Liver (tissue), 3 donors: ENCODE measurements around the gene ALAS1.

Source experiments
- EGR1 ChIP-seq, 2 donors: IDR thresholded peaks; 2 replicates each; pipeline ENCODE4 v1.6.1; 2016 to 2018; ENCODE audit warnings: antibody characterized with exemption in 2 of 2, low read depth in 2 of 2
- GABPA ChIP-seq, 2 donors: IDR thresholded peaks in 1 of 2; conservative IDR thresholded peaks in 1 of 2; 2 replicates each; pipeline ENCODE4 v1.6.1; 2016; ENCODE audit warnings: antibody characterized with exemption in 2 of 2, mild to moderate bottlenecking in 1 of 2, moderate library complexity in 1 of 2
- HNF4A ChIP-seq, 2 donors: conservative IDR thresholded peaks; 2 replicates each; pipeline ENCODE4 v1.6.1; 2016; ENCODE audit warnings: antibody characterized with exemption in 2 of 2, mild to moderate bottlenecking in 2 of 2
- JUND ChIP-seq, 2 donors: IDR thresholded peaks; 2 replicates each; pipeline ENCODE4 v1.6.1; 2016; ENCODE audit warnings: antibody characterized with exemption in 2 of 2
- SP1 ChIP-seq: IDR thresholded peaks from 2 replicates; pipeline ENCODE4 v1.6.1; 2018; ENCODE audit warnings: antibody characterized with exemption, mild to moderate bottlenecking
- TAF1 ChIP-seq: conservative IDR thresholded peaks from 2 replicates; pipeline ENCODE4 v1.6.1; 2016; ENCODE audit warnings: antibody characterized with exemption, mild to moderate bottlenecking
- ZBTB33 ChIP-seq: IDR thresholded peaks from 2 replicates; pipeline ENCODE4 v1.6.1; 2016; ENCODE audit warnings: antibody characterized with exemption
- TF ChIP-seq, protein P1 (sequence below): fragments of 150-350 bp; IDR thresholded peaks from 2 replicates; pipeline ENCODE4 v1.5.1; 2017; ENCODE audit warnings: improper control_type of control experiment, low read depth, low read length; ENCODE audit not compliant: missing input control
- TF ChIP-seq, protein P2 (sequence below): IDR thresholded peaks from 2 replicates; pipeline ENCODE4 v1.6.1; 2016; ENCODE audit warnings: antibody characterized with exemption
- TF ChIP-seq, protein P3 (sequence below): IDR thresholded peaks from 2 replicates; pipeline ENCODE4 v1.6.1; 2016; ENCODE audit warnings: antibody characterized with exemption
- donor health status: healthy.
- donor health status: healthy.

DNA sequence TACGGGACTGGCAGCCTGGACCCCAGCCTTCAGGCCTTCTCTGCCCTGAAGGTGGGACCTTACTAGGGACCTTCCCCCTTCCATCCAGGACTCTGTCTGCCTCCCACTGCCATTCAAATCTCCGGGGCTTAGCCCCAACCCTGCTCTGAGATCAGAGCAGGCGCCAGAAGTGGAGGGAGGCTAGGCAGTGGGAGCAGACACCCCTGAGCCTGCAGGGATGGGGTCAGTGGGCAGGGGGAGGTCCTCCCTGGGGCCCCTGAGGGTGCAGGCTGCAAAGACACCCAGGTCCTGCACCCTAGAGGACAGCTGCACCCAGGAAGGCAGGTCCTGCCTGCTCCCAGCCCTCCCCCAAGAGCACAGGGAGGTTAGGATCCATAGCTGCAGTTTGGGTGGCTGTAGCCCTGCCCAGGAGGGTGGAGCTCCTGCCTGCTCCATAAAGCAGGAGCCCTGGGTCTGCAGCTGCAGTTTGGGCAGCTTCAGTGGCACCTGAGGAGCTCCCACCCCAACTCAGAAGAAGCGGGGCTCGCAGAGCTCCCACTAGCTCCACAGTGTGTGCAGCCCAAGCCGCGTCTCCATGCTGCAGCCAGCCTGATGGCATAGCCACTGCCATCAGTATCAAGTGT is 35.6 kb upstream of the ALAS1 start:
- TF ChIP-seq, protein P1, sequence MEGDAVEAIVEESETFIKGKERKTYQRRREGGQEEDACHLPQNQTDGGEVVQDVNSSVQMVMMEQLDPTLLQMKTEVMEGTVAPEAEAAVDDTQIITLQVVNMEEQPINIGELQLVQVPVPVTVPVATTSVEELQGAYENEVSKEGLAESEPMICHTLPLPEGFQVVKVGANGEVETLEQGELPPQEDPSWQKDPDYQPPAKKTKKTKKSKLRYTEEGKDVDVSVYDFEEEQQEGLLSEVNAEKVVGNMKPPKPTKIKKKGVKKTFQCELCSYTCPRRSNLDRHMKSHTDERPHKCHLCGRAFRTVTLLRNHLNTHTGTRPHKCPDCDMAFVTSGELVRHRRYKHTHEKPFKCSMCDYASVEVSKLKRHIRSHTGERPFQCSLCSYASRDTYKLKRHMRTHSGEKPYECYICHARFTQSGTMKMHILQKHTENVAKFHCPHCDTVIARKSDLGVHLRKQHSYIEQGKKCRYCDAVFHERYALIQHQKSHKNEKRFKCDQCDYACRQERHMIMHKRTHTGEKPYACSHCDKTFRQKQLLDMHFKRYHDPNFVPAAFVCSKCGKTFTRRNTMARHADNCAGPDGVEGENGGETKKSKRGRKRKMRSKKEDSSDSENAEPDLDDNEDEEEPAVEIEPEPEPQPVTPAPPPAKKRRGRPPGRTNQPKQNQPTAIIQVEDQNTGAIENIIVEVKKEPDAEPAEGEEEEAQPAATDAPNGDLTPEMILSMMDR: no peak
- TF ChIP-seq, protein P2, sequence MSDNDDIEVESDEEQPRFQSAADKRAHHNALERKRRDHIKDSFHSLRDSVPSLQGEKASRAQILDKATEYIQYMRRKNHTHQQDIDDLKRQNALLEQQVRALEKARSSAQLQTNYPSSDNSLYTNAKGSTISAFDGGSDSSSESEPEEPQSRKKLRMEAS: no peak
- TF ChIP-seq EGR1 (IDR thresholded peaks at IDR 0.05; ENCODE audit: low read depth in 2 of 2): no peak
- TF ChIP-seq ZBTB33: no peak
- TF ChIP-seq TAF1: no peak
- TF ChIP-seq GABPA (IDR thresholded peaks at IDR 0.05 in 1 of 2, conservative IDR thresholded peaks at IDR 0.05 in 1 of 2): no peak
- no peak for TF ChIP-seq HNF4A (conservative IDR thresholded peaks at IDR 0.05)
- no peak for TF ChIP-seq SP1
- TF ChIP-seq JUND (IDR thresholded peaks at IDR 0.05): no peak
- TF ChIP-seq, protein P3, sequence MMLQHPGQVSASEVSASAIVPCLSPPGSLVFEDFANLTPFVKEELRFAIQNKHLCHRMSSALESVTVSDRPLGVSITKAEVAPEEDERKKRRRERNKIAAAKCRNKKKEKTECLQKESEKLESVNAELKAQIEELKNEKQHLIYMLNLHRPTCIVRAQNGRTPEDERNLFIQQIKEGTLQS: no peak
